NCI-H2227 treated with DMSO at 0.1 percent for 48 hours (cell line): ENCODE measurements around the gene ZFP69.
A peak's percentile ranks its signal among the peaks of the same experiment; 100 is the strongest.
"Not testable (repeated sequence)": the region's sequence is repeated elsewhere in the genome, so short reads cannot be mapped to it uniquely, and the experiment has no call there.

Experiments used
- DNase-seq: peaks from one replicate; lab custom pipeline; 2025; lab: John Stamatoyannopoulos, UW

The ZFP69 gene

GRCh38 chr1:40476924-40477677 lies at the start of gene ZFP69:
TSS of gene ZFP69 (plus strand) at chr1:40477290. CDS start at chr1:40479362, 2,072 bp downstream.
- DNase-seq: peak; percentile 66

GRCh38 chr1:40431385-40431784 lies 45.7 kb upstream of the ZFP69 start:
- DNase-seq: no peak

- DNase-seq: no peak
Measured at GRCh38 chr1:40432644-40433390, 44.3 kb upstream of the ZFP69 start.

- no peak for DNase-seq
Measured at GRCh38 chr1:40435471-40435870, 41.6 kb upstream of the ZFP69 start.

GRCh38 chr1:40435876-40436275 lies 41.2 kb upstream of the ZFP69 start:
- no peak for DNase-seq

GRCh38 chr1:40438391-40439015 lies 38.6 kb upstream of the ZFP69 start:
- no peak for DNase-seq

- peak; percentile 43 for DNase-seq
Measured at GRCh38 chr1:40439247-40439646, 37.8 kb upstream of the ZFP69 start.

- peak; percentile 95 for DNase-seq
Measured at GRCh38 chr1:40449684-40450494, 27.2 kb upstream of the ZFP69 start, which contains the start of gene ZFP69B. TSS of gene ZFP69B (plus strand) at chr1:40450476. CDS start at chr1:40450962, 486 bp downstream.

- no peak for DNase-seq
Measured at GRCh38 chr1:40450495-40451237, 26.4 kb upstream of the ZFP69 start.

- no peak for DNase-seq
Measured at GRCh38 chr1:40451238-40451585, 25.9 kb upstream of the ZFP69 start.

- DNase-seq: no peak
Measured at GRCh38 chr1:40454873-40455272, 22.2 kb upstream of the ZFP69 start.

GRCh38 chr1:40462956-40463590 lies 14.0 kb upstream of the ZFP69 start:
- no peak for DNase-seq

GRCh38 chr1:40469327-40469726 lies 7.8 kb upstream of the ZFP69 start:
- DNase-seq: no peak

GRCh38 chr1:40475268-40475667 lies 1.8 kb upstream of the ZFP69 start:
- no peak for DNase-seq

- DNase-seq: peak; percentile 46
Measured at GRCh38 chr1:40477678-40478053, 576 bp downstream of the ZFP69 start.

GRCh38 chr1:40478276-40478675 lies 1.2 kb downstream of the ZFP69 start:
- DNase-seq: no peak

GRCh38 chr1:40479156-40479555 lies 2.1 kb downstream of the ZFP69 start:
- DNase-seq: no peak

- no peak for DNase-seq
Measured at GRCh38 chr1:40495315-40495903, 18.3 kb downstream of the ZFP69 start.

- not testable (repeated sequence) for DNase-seq
Measured at GRCh38 chr1:40502651-40503050, 25.6 kb downstream of the ZFP69 start.

GRCh38 chr1:40507973-40508372 lies 30.9 kb downstream of the ZFP69 start:
- no peak for DNase-seq
